Measurements from ENCODE around the gene NUDT16L1. TPM values are rescaled to one million over a fixed set of nuclear protein-coding genes. Genes with fewer than 3 reads are reported as not detected.

Gene NUDT16L1
- total RNA-seq, 2 experiments from 2014 or later, result 32.6 to 36.2 TPM

- Mint-ChIP-seq H3K27ac (peak overlapping the region; percentile 60), H3K36me3 (ENCODE audit: low read depth) (peaks cover 42% of the 10 kb centered on the region), H3K27me3 (ENCODE audit: low read depth) (no peaks in the 10 kb centered on the region), H3K4me1 (ENCODE audit: low read depth) (peaks cover 56% of the 10 kb centered on the region), H3K4me3 (no peak overlapping the region), H3K9me3 (ENCODE audit: insufficient read depth) (no peaks in the 10 kb centered on the region)
- no peak for ATAC-seq
- CTCF ChIA-PET, result no interaction called here
- POLR2A ChIA-PET, result interaction anchor here (1.1 kb wide), 1 partner anchor 174 kb away, joined by 3 read pairs; no protein-coding TSS in a partner anchor
- DNase-seq, result no peak
Observed at GRCh38 chr16:4679156-4679849, 14.1 kb upstream of the NUDT16L1 start.

GRCh38 chr16:4679850-4680636, 13.3 kb upstream of the NUDT16L1 start:
- CTCF ChIA-PET, result no interaction called here
- POLR2A ChIA-PET, result no interaction called here
- Mint-ChIP-seq H3K27ac (peak overlapping the region; percentile 77), H3K27me3 (ENCODE audit: low read depth) (no peaks in the 10 kb centered on the region), H3K36me3 (ENCODE audit: low read depth) (peaks cover 44% of the 10 kb centered on the region), H3K4me1 (ENCODE audit: low read depth) (peaks cover 54% of the 10 kb centered on the region), H3K9me3 (ENCODE audit: insufficient read depth) (no peaks in the 10 kb centered on the region), H3K4me3 (no peak overlapping the region)
- ATAC-seq, result no peak
- DNase-seq, result no peak

- ATAC-seq, result no peak
- peaks cover 44% of the 10 kb centered on the region for H3K36me3 Mint-ChIP-seq (ENCODE audit: low read depth)
- H3K4me3 Mint-ChIP-seq, result no peak overlapping the region
Observed at GRCh38 chr16:4680673-4681470, 12.5 kb upstream of the NUDT16L1 start.

GRCh38 chr16:4681471-4682083, 11.8 kb upstream of the NUDT16L1 start:
- Mint-ChIP-seq H3K9me3 (ENCODE audit: insufficient read depth) (no peaks in the 10 kb centered on the region), H3K4me1 (ENCODE audit: low read depth) (peaks cover 40% of the 10 kb centered on the region), H3K27me3 (ENCODE audit: low read depth) (no peaks in the 10 kb centered on the region), H3K4me3 (peak overlapping the region; percentile 31), H3K36me3 (ENCODE audit: low read depth) (peaks cover 37% of the 10 kb centered on the region), H3K27ac (peak overlapping the region; percentile 77)
- POLR2A ChIA-PET, result no interaction called here
- ATAC-seq, result peak; percentile 25
- DNase-seq, result peak; percentile 42
- CTCF ChIA-PET, result no interaction called here

More at GRCh38 chr16:4680673-4681470, 12.5 kb upstream of the NUDT16L1 start:
- DNase-seq, result no peak
- ChIA-PET POLR2A (no interaction called here), CTCF (no interaction called here)
- Mint-ChIP-seq H3K4me1 (ENCODE audit: low read depth) (peaks cover 47% of the 10 kb centered on the region), H3K27ac (peak overlapping the region; percentile 77), H3K27me3 (ENCODE audit: low read depth) (no peaks in the 10 kb centered on the region), H3K9me3 (ENCODE audit: insufficient read depth) (no peaks in the 10 kb centered on the region)

GRCh38 chr16:4682084-4682591, 11.2 kb upstream of the NUDT16L1 start:
- DNase-seq (no peak), ATAC-seq (no peak)
- no peak overlapping the region for H3K4me3 Mint-ChIP-seq
- peaks cover 35% of the 10 kb centered on the region for H3K36me3 Mint-ChIP-seq (ENCODE audit: low read depth)
- peaks cover 34% of the 10 kb centered on the region for H3K4me1 Mint-ChIP-seq (ENCODE audit: low read depth)
- H3K9me3 Mint-ChIP-seq (ENCODE audit: insufficient read depth), result no peaks in the 10 kb centered on the region
- H3K27me3 Mint-ChIP-seq (ENCODE audit: low read depth), result no peaks in the 10 kb centered on the region
- ChIA-PET CTCF (interaction anchor here (0.7 to 1.2 kb wide), 5 partner anchors 17 to 176 kb away, joined by 3 to 4 read pairs (median 3); partner anchors contain the start of gene ROGDI), POLR2A (no interaction called here)
- peak overlapping the region; percentile 77 for H3K27ac Mint-ChIP-seq

GRCh38 chr16:4682616-4683254, 10.6 kb upstream of the NUDT16L1 start:
- Mint-ChIP-seq H3K27me3 (ENCODE audit: low read depth) (no peaks in the 10 kb centered on the region), H3K4me3 (no peak overlapping the region), H3K36me3 (ENCODE audit: low read depth) (peaks cover 36% of the 10 kb centered on the region), H3K9me3 (ENCODE audit: insufficient read depth) (no peaks in the 10 kb centered on the region), H3K27ac (no peak overlapping the region), H3K4me1 (ENCODE audit: low read depth) (peaks cover 30% of the 10 kb centered on the region)
- ATAC-seq (peak; percentile 43), DNase-seq (peak; percentile 49)
- POLR2A ChIA-PET, result no interaction called here
- CTCF ChIA-PET, result interaction anchor here (0.7 to 1.2 kb wide), 6 partner anchors 18 to 177 kb away, joined by 3 to 4 read pairs (median 3); partner anchors contain the start of gene ROGDI

GRCh38 chr16:4683255-4684057, 9.9 kb upstream of the NUDT16L1 start:
- ATAC-seq (no peak), DNase-seq (no peak)
- Mint-ChIP-seq H3K4me1 (ENCODE audit: low read depth) (peaks cover 22% of the 10 kb centered on the region), H3K4me3 (no peak overlapping the region), H3K9me3 (ENCODE audit: insufficient read depth) (no peaks in the 10 kb centered on the region), H3K27ac (no peak overlapping the region), H3K36me3 (ENCODE audit: low read depth) (peaks cover 31% of the 10 kb centered on the region), H3K27me3 (ENCODE audit: low read depth) (no peaks in the 10 kb centered on the region)
- POLR2A ChIA-PET, result no interaction called here
- CTCF ChIA-PET, result interaction anchor here (0.8 to 1.2 kb wide), 5 partner anchors 19 to 178 kb away, joined by 3 to 4 read pairs (median 3); no protein-coding TSS in a partner anchor

- CTCF ChIA-PET, result no interaction called here
- Mint-ChIP-seq H3K4me3 (no peak overlapping the region), H3K27ac (no peak overlapping the region), H3K4me1 (ENCODE audit: low read depth) (peaks cover 16% of the 10 kb centered on the region), H3K9me3 (ENCODE audit: insufficient read depth) (no peaks in the 10 kb centered on the region), H3K27me3 (ENCODE audit: low read depth) (no peaks in the 10 kb centered on the region), H3K36me3 (ENCODE audit: low read depth) (peaks cover 29% of the 10 kb centered on the region)
- POLR2A ChIA-PET, result no interaction called here
- ATAC-seq (no peak), DNase-seq (no peak)
Observed at GRCh38 chr16:4684058-4684715, 9.2 kb upstream of the NUDT16L1 start.

GRCh38 chr16:4684763-4685162, 8.6 kb upstream of the NUDT16L1 start:
- H3K27ac Mint-ChIP-seq, result no peak overlapping the region
- ATAC-seq (no peak), DNase-seq (no peak)
- H3K4me3 Mint-ChIP-seq, result no peak overlapping the region
- ChIA-PET POLR2A (no interaction called here), CTCF (no interaction called here)
- H3K36me3 Mint-ChIP-seq (ENCODE audit: low read depth), result peaks cover 27% of the 10 kb centered on the region
- no peaks in the 10 kb centered on the region for H3K27me3 Mint-ChIP-seq (ENCODE audit: low read depth)
- no peaks in the 10 kb centered on the region for H3K9me3 Mint-ChIP-seq (ENCODE audit: insufficient read depth)
- peaks cover 16% of the 10 kb centered on the region for H3K4me1 Mint-ChIP-seq (ENCODE audit: low read depth)

- H3K9me3 Mint-ChIP-seq (ENCODE audit: insufficient read depth), result no peaks in the 10 kb centered on the region
- peaks cover 14% of the 10 kb centered on the region for H3K4me1 Mint-ChIP-seq (ENCODE audit: low read depth)
- ATAC-seq (no peak), DNase-seq (no peak)
- ChIA-PET CTCF (no interaction called here), POLR2A (no interaction called here)
- H3K36me3 Mint-ChIP-seq (ENCODE audit: low read depth), result peaks cover 22% of the 10 kb centered on the region
- H3K27ac Mint-ChIP-seq, result no peak overlapping the region
- H3K27me3 Mint-ChIP-seq (ENCODE audit: low read depth), result no peaks in the 10 kb centered on the region
- no peak overlapping the region for H3K4me3 Mint-ChIP-seq
Observed at GRCh38 chr16:4685292-4685691, 8.1 kb upstream of the NUDT16L1 start.

All from activated CD8-positive, alpha-beta T cell treated with anti-CD3 and anti-CD28 coated beads, Interleukin-2, amount 10 ng/mL, durations not matched to agents 7 days and 5 days (primary cell).